H9 (cell line): Measurements from ENCODE around the gene SMAD6. TPM values are rescaled to one million over a fixed set of nuclear protein-coding genes. Genes with fewer than 3 reads are reported as not detected.

Source experiments
- DNase-seq: peaks from one replicate; pipeline ENCODE4 v3.0.0-alpha.2; 2017
- H2AFZ ChIP-seq: one replicate; pipeline ENCODE4 v1.6.1; 2013; ENCODE audit warnings: mild to moderate bottlenecking, low read length, control low read depth, moderate library complexity
- H2AK5ac ChIP-seq: 2 replicates; pipeline ENCODE4 v1.6.1; 2013; ENCODE audit warnings: low read length, control low read depth, mixed read lengths; ENCODE audit not compliant: insufficient read length
- H2BK120ac ChIP-seq: one replicate; pipeline ENCODE4 v1.6.1; 2013; ENCODE audit warnings: low read depth, mild to moderate bottlenecking, low read length, control low read depth, inconsistent platforms; ENCODE audit not compliant: poor library complexity, severe bottlenecking
- H2BK12ac ChIP-seq: 2 replicates; pipeline ENCODE4 v1.6.1; 2013; ENCODE audit warnings: low read length, control low read depth, mixed read lengths, low read depth; ENCODE audit not compliant: insufficient read length
- H2BK15ac ChIP-seq: 2 replicates; pipeline ENCODE4 v1.6.1; 2013; ENCODE audit warnings: low read depth, low read length, control low read depth
- H2BK20ac ChIP-seq: one replicate; pipeline ENCODE4 v1.6.1; 2013; ENCODE audit warnings: low read depth, mild to moderate bottlenecking, low read length, control low read depth, inconsistent platforms; ENCODE audit not compliant: poor library complexity, severe bottlenecking
- H2BK5ac ChIP-seq: 2 replicates; pipeline ENCODE4 v1.6.1; 2013; ENCODE audit warnings: low read length, control low read depth, mixed read lengths; ENCODE audit not compliant: insufficient read length
- H3K14ac ChIP-seq: 2 replicates; pipeline ENCODE4 v1.6.1; 2013; ENCODE audit warnings: low read length, control low read depth; ENCODE audit not compliant: insufficient read depth
- H3K18ac ChIP-seq: 2 replicates; pipeline ENCODE4 v1.6.1; 2013; ENCODE audit warnings: low read depth, mild to moderate bottlenecking, mixed read lengths, low read length, control low read depth; ENCODE audit not compliant: insufficient read length
- H3K23ac ChIP-seq: 2 replicates; pipeline ENCODE4 v1.6.1; 2013; ENCODE audit warnings: low read length, control low read depth, mixed read lengths, low read depth; ENCODE audit not compliant: insufficient read length
- H3K23me2 ChIP-seq: 2 replicates; pipeline ENCODE4 v1.6.1; 2013; ENCODE audit warnings: low read depth, mild to moderate bottlenecking, mixed read lengths, low read length, control low read depth; ENCODE audit not compliant: insufficient read length, poor library complexity, severe bottlenecking
- H3K27ac ChIP-seq: 2 replicates; pipeline ENCODE4 v1.5.1; 2013; ENCODE audit warnings: low read length, control low read depth, mixed read lengths, low read depth; ENCODE audit not compliant: insufficient read length
- H3K27me3 ChIP-seq: 2 replicates; pipeline ENCODE4 v1.6.1; 2013; ENCODE audit warnings: low read length, control low read depth, inconsistent platforms; ENCODE audit not compliant: insufficient read depth
- H3K4ac ChIP-seq: 2 replicates; pipeline ENCODE4 v1.6.1; 2013; ENCODE audit warnings: low read depth, mild to moderate bottlenecking, control low read depth, inconsistent platforms, low read length, moderate library complexity
- H3K4me1 ChIP-seq: 2 replicates; pipeline ENCODE4 v1.6.1; 2013; ENCODE audit warnings: low read length, control low read depth, inconsistent platforms; ENCODE audit not compliant: insufficient read depth
- H3K4me2 ChIP-seq: 2 replicates; pipeline ENCODE4 v1.6.1; 2013; ENCODE audit warnings: low read length, control low read depth, mixed read lengths; ENCODE audit not compliant: insufficient read length, insufficient read depth
- H3K56ac ChIP-seq: 2 replicates; pipeline ENCODE4 v1.6.1; 2013; ENCODE audit warnings: low read depth, mild to moderate bottlenecking, mixed read lengths, low read length, control low read depth; ENCODE audit not compliant: insufficient read length
- H3K79me1 ChIP-seq: 2 replicates; pipeline ENCODE4 v1.6.1; 2013; ENCODE audit warnings: low read depth, mild to moderate bottlenecking, moderate library complexity, low read length, control low read depth, inconsistent platforms; ENCODE audit not compliant: insufficient read depth, poor library complexity, severe bottlenecking
- H3K79me2 ChIP-seq: 2 replicates; pipeline ENCODE4 v1.6.1; 2013; ENCODE audit warnings: low read length, control low read depth, inconsistent platforms; ENCODE audit not compliant: insufficient read depth
- H3K9ac ChIP-seq: 2 replicates; pipeline ENCODE4 v1.6.1; 2013; ENCODE audit warnings: low read length, control low read depth, mixed read lengths; ENCODE audit not compliant: insufficient read length; ENCODE audit errors: extremely low read depth
- H3K9me3 ChIP-seq: one replicate; pipeline ENCODE4 v1.6.1; 2013; ENCODE audit warnings: low read depth, low read length, inconsistent platforms; ENCODE audit not compliant: control insufficient read depth
- H3T11ph ChIP-seq: one replicate; pipeline ENCODE4 v1.6.1; 2013; ENCODE audit warnings: mild to moderate bottlenecking, low read length, control low read depth, inconsistent platforms
- H4K20me1 ChIP-seq: one replicate; pipeline ENCODE4 v1.6.1; 2013; ENCODE audit not compliant: control insufficient read depth, insufficient read length, insufficient read depth
- H4K5ac ChIP-seq: 2 replicates; pipeline ENCODE4 v1.6.1; 2013; ENCODE audit warnings: low read depth, mild to moderate bottlenecking, mixed read lengths, low read length, control low read depth; ENCODE audit not compliant: insufficient read length
- H4K8ac ChIP-seq: replicated peaks from 2 replicates; pipeline ENCODE4 v1.6.1; 2013; ENCODE audit warnings: low read length, control low read depth, mixed read lengths, low read depth; ENCODE audit not compliant: insufficient read length
- H4K91ac ChIP-seq: 2 replicates; pipeline ENCODE4 v1.6.1; 2013; ENCODE audit warnings: low read depth, mild to moderate bottlenecking, moderate library complexity, mixed read lengths, low read length, control low read depth; ENCODE audit not compliant: insufficient read length
- H3K27ac Mint-ChIP-seq, 3 experiments: 2 replicates in 2 of 3; 3 replicates in 1 of 3; pipeline ENCODE4 v1.8.0; 2020 to 2021; ENCODE audit warnings: mixed read lengths in 3 of 3, mild to moderate bottlenecking in 1 of 3, moderate library complexity in 1 of 3
- H3K27me3 Mint-ChIP-seq: 2 replicates; pipeline ENCODE4 v1.8.0; 2021; ENCODE audit warnings: low read depth, mild to moderate bottlenecking, moderate library complexity, mixed read lengths
- H3K36me3 Mint-ChIP-seq, 3 experiments: 2 replicates in 2 of 3; 3 replicates in 1 of 3; pipeline ENCODE4 v1.8.0; 2020 to 2021; ENCODE audit warnings: low read depth in 3 of 3, mixed read lengths in 3 of 3; ENCODE audit not compliant: insufficient read depth in 1 of 3
- H3K4me1 Mint-ChIP-seq, 2 experiments: 2 replicates each; pipeline ENCODE4 v1.8.0; 2020; ENCODE audit warnings: mixed read lengths in 2 of 2
- H3K4me3 Mint-ChIP-seq, 2 experiments: 2 replicates in 1 of 2; 3 replicates in 1 of 2; pipeline ENCODE4 v1.8.0; 2020 to 2021; ENCODE audit warnings: mild to moderate bottlenecking in 2 of 2, mixed read lengths in 2 of 2, moderate library complexity in 1 of 2
- H3K9me3 Mint-ChIP-seq, 2 experiments: 2 replicates in 1 of 2; 3 replicates in 1 of 2; pipeline ENCODE4 v1.8.0; 2020; ENCODE audit warnings: mild to moderate bottlenecking in 2 of 2, mixed read lengths in 2 of 2, moderate library complexity in 1 of 2
- CTCF ChIP-seq: fragments of 200-600 bp; sonication (generic); conservative IDR thresholded peaks from 3 replicates; pipeline ENCODE4 v1.8.0; 2021; ENCODE audit warnings: antibody characterized with exemption, mild to moderate bottlenecking
- WGBS: extraction: QIAGEN DNeasy Blood & Tissue Kit; methylation state at CpG from one replicate; pipeline ENCODE4 v1.1.7; 2013; ENCODE audit warnings: missing lambda C conversion rate, low lambda C conversion rate, mixed read lengths; ENCODE audit not compliant: insufficient read length; ENCODE audit errors: extremely low coverage; 5-methylcytosine and 5-hydroxymethylcytosine counted together
- total RNA-seq: library from RNA; stranded (reverse); gene quantifications from 2 replicates; pipeline ENCODE4 v1.2.1, GENCODE V29; 2021

SMAD6 gene
- total RNA-seq, 1 experiment from 2014 or later, result 6.0 TPM

GRCh38 chr15:66780172-66780972 lies 78.3 kb downstream of the SMAD6 start:
- Histone ChIP-seq H3K79me2 (no peaks in the 10 kb centered on the region), H2AFZ (no peak overlapping the region), H3K9ac (no peak overlapping the region)

More at GRCh38 chr15:66780172-66780972, 78.3 kb downstream of the SMAD6 start:
- Histone ChIP-seq H3K4me2 (no peak overlapping the region), H3K23ac (no peak overlapping the region), H4K5ac (no peak overlapping the region), H3K56ac (no peak overlapping the region), H3T11ph (no peak overlapping the region), H3K27ac (no peak overlapping the region), H2BK5ac (no peak overlapping the region), H4K91ac (no peak overlapping the region), H4K20me1 (no peaks in the 10 kb centered on the region), H3K4me1 (no peaks in the 10 kb centered on the region; the same call in 1 of the 2 replicates), H2AK5ac (no peak overlapping the region), H2BK15ac (no peak overlapping the region), H2BK20ac (no peak overlapping the region), H3K9me3 (no peaks in the 10 kb centered on the region), H2BK12ac (no peak overlapping the region), H2BK120ac (no peak overlapping the region), H3K4ac (no peak overlapping the region), H4K8ac (no peak overlapping the region), H3K18ac (no peak overlapping the region), H3K79me1 (no peaks in the 10 kb centered on the region), H3K14ac (no peak overlapping the region; the same call in 1 of the 2 replicates), H3K27me3 (no peaks in the 10 kb centered on the region), H3K23me2 (no peaks in the 10 kb centered on the region)
- Mint-ChIP-seq H3K9me3 (no peaks in the 10 kb centered on the region), H3K36me3 (no peaks in the 10 kb centered on the region; a peak in 1 of 7 replicates), H3K4me3 (no peak overlapping the region), H3K27ac (no peak overlapping the region), H3K4me1 (peaks cover 14 to 26% of the 10 kb centered on the region in 2 experiments), H3K27me3 (no peaks in the 10 kb centered on the region)
- TF ChIP-seq CTCF, result no peak
- WGBS, result no CpG with 5 or more reads among the region's 21 CpGs
- DNase-seq, result no peak
